Measurements from ENCODE around the gene TULP4.

DNA sequence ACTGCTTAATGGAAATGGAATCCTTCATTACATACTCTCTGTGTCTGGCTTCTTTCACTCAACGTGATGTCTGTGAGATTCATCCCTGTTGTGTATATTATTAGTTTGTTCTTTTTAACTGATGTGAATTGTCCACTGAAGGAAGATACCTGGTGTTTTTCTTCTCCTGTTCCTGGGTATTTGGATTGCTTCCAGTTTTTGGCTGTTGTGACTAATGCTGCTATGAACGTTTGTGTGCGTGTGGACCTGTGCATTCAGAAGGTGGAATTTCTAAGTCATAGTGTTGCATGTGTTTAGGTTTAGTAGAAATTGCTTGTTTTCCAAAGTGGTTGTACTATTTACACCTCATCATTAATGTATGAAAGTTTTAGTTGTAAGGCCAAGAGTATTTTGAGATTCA lies 3.8 kb downstream of the TULP4 start:
- TF ChIP-seq CTCF (IDR thresholded peaks at IDR 0.05) (no peak), POLR2A (IDR thresholded peaks at IDR 0.05) (no peak)

Measured in thyroid gland (tissue), 4 donors.